HEK293 (cell line): ENCODE results near the gene CYB5D1.
A peak's percentile ranks its signal among the peaks of the same experiment; 100 is the strongest.

Source experiments
- BCL11A ChIP-seq: fragments of 450-650 bp; formaldehyde crosslinking; IDR thresholded peaks from 2 replicates; pipeline ENCODE4 v1.5.1; 2016; ENCODE audit warnings: low read depth, missing biosample characterization, missing genetic modification characterization
- FEZF1 ChIP-seq: fragments of 450-650 bp; formaldehyde crosslinking; IDR thresholded peaks from 2 replicates; pipeline ENCODE4 v1.5.1; 2016; ENCODE audit warnings: missing biosample characterization, missing genetic modification characterization
- PRDM6 ChIP-seq: fragments of 450-650 bp; formaldehyde crosslinking; IDR thresholded peaks from 2 replicates; pipeline ENCODE4 v1.5.1; 2017; ENCODE audit warnings: missing biosample characterization, missing genetic modification characterization
- REPIN1 ChIP-seq: fragments of 450-650 bp; formaldehyde crosslinking; IDR thresholded peaks from 2 replicates; pipeline ENCODE4 v1.5.1; 2017; ENCODE audit warnings: missing biosample characterization, missing genetic modification characterization, low read depth
- SP2 ChIP-seq: fragments of 450-650 bp; formaldehyde crosslinking; IDR thresholded peaks from 2 replicates; pipeline ENCODE4 v1.5.1; 2016; ENCODE audit warnings: missing biosample characterization, missing genetic modification characterization
- WT1 ChIP-seq: fragments of 450-650 bp; formaldehyde crosslinking; IDR thresholded peaks from 2 replicates; pipeline ENCODE4 v1.5.1; 2016; ENCODE audit warnings: missing biosample characterization, missing genetic modification characterization
- ZBTB26 ChIP-seq: fragments of 450-650 bp; formaldehyde crosslinking; optimal IDR thresholded peaks from 2 replicates; pipeline ENCODE3; 2016; ENCODE audit warnings: missing biosample characterization, mild to moderate bottlenecking, missing genetic modification characterization
- ZBTB7A ChIP-seq: fragments of 450-650 bp; formaldehyde crosslinking; IDR thresholded peaks from 2 replicates; pipeline ENCODE4 v1.5.1; 2016; ENCODE audit warnings: low read depth, missing biosample characterization, missing genetic modification characterization
- ZEB2 ChIP-seq: fragments of 450-650 bp; formaldehyde crosslinking; IDR thresholded peaks from 2 replicates; pipeline ENCODE4 v1.5.1; 2016; ENCODE audit warnings: missing biosample characterization, missing genetic modification characterization
- ZIC2 ChIP-seq: fragments of 450-650 bp; formaldehyde crosslinking; IDR thresholded peaks from 2 replicates; pipeline ENCODE4 v1.5.1; 2016; ENCODE audit warnings: missing biosample characterization, missing genetic modification characterization
- ZNF138 ChIP-seq: fragments of 450-650 bp; formaldehyde crosslinking; IDR thresholded peaks from 2 replicates; pipeline ENCODE4 v1.5.1; 2016; ENCODE audit warnings: missing biosample characterization, missing genetic modification characterization, borderline replicate concordance
- ZNF19 ChIP-seq: fragments of 450-650 bp; formaldehyde crosslinking; IDR thresholded peaks from 2 replicates; pipeline ENCODE4; 2016; ENCODE audit warnings: missing biosample characterization, missing genetic modification characterization, low read depth
- ZNF274 ChIP-seq, 2 experiments: fragments of 200-500 bp in 1 of 2; fragments of 450-650 bp in 1 of 2; sonication (Bioruptor generic) in 1 of 2; formaldehyde crosslinking in 1 of 2; IDR thresholded peaks; 2 replicates each; pipeline versions ENCODE4 v1.5.1 to v1.6.1; 2014 to 2016; ENCODE audit warnings: borderline replicate concordance in 1 of 2, inconsistent platforms in 1 of 2, low read length in 1 of 2, missing biosample characterization in 1 of 2, missing genetic modification characterization in 1 of 2
- ZNF354C ChIP-seq: fragments of 450-650 bp; formaldehyde crosslinking; IDR thresholded peaks from 2 replicates; pipeline ENCODE4 v1.5.1; 2016; ENCODE audit warnings: missing biosample characterization, missing genetic modification characterization, low read depth, borderline replicate concordance
- ZNF48 ChIP-seq: fragments of 450-650 bp; formaldehyde crosslinking; IDR thresholded peaks from 2 replicates; pipeline ENCODE4 v1.5.1; 2016; ENCODE audit warnings: missing biosample characterization, missing genetic modification characterization
- ZNF571 ChIP-seq: fragments of 450-650 bp; formaldehyde crosslinking; IDR thresholded peaks from 2 replicates; pipeline ENCODE4 v1.5.0; 2017; ENCODE audit warnings: missing biosample characterization, missing genetic modification characterization
- ZNF670 ChIP-seq: fragments of 450-650 bp; formaldehyde crosslinking; IDR thresholded peaks from 2 replicates; pipeline ENCODE4 v1.5.1; 2016; ENCODE audit warnings: missing biosample characterization, missing genetic modification characterization, low read depth
- ZNF692 ChIP-seq: fragments of 450-650 bp; formaldehyde crosslinking; IDR thresholded peaks from 2 replicates; pipeline ENCODE4 v1.5.1; 2016; ENCODE audit warnings: missing biosample characterization, missing genetic modification characterization
- ZNF747 ChIP-seq: fragments of 450-650 bp; formaldehyde crosslinking; IDR thresholded peaks from 2 replicates; pipeline ENCODE4 v1.5.1; 2016; ENCODE audit warnings: missing biosample characterization, missing genetic modification characterization
- ZNF76 ChIP-seq: fragments of 450-650 bp; formaldehyde crosslinking; IDR thresholded peaks from 2 replicates; pipeline ENCODE4; 2016; ENCODE audit warnings: low read depth, missing biosample characterization, missing genetic modification characterization, borderline replicate concordance
- ZSCAN23 ChIP-seq: fragments of 450-650 bp; formaldehyde crosslinking; IDR thresholded peaks from 2 replicates; pipeline ENCODE4 v1.5.1; 2016; ENCODE audit warnings: missing biosample characterization, missing genetic modification characterization
- TF ChIP-seq, protein P1 (sequence below): fragments of 450-650 bp; formaldehyde crosslinking; IDR thresholded peaks from 2 replicates; pipeline ENCODE4 v1.5.0; 2017; ENCODE audit warnings: missing biosample characterization, missing genetic modification characterization, borderline replicate concordance
- TF ChIP-seq, protein P2 (sequence below): fragments of 450-650 bp; formaldehyde crosslinking; conservative IDR thresholded peaks from 2 replicates; pipeline ENCODE4 v1.5.1; 2016; ENCODE audit warnings: low read depth, missing biosample characterization, missing genetic modification characterization
- TF ChIP-seq, protein P3 (sequence below): fragments of 450-650 bp; formaldehyde crosslinking; IDR thresholded peaks from 2 replicates; pipeline ENCODE4 v1.5.1; 2016; ENCODE audit warnings: missing biosample characterization, missing genetic modification characterization

Gene CYB5D1

GRCh38 chr17:7856811-7857712 lies 741 bp upstream of the CYB5D1 start, which contains the start of gene NAA38 (continued):
- TF ChIP-seq, protein P1, sequence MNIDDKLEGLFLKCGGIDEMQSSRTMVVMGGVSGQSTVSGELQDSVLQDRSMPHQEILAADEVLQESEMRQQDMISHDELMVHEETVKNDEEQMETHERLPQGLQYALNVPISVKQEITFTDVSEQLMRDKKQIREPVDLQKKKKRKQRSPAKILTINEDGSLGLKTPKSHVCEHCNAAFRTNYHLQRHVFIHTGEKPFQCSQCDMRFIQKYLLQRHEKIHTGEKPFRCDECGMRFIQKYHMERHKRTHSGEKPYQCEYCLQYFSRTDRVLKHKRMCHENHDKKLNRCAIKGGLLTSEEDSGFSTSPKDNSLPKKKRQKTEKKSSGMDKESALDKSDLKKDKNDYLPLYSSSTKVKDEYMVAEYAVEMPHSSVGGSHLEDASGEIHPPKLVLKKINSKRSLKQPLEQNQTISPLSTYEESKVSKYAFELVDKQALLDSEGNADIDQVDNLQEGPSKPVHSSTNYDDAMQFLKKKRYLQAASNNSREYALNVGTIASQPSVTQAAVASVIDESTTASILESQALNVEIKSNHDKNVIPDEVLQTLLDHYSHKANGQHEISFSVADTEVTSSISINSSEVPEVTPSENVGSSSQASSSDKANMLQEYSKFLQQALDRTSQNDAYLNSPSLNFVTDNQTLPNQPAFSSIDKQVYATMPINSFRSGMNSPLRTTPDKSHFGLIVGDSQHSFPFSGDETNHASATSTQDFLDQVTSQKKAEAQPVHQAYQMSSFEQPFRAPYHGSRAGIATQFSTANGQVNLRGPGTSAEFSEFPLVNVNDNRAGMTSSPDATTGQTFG: no peak
- TF ChIP-seq ZEB2 (peak; percentile 64; the same call in 1 of the 2 replicates), PRDM6 (tag by site-specific recombination) (no peak), ZBTB7A (tag by site-specific recombination) (0 out of 2 replicates have a peak, but pooled peaks have one; percentile 22), ZBTB26 (tag by site-specific recombination) (peak; percentile 94), ZNF274 (IDR thresholded peaks at IDR 0.05; ENCODE audit: low read length) (no peak), ZNF274 (tag by site-specific recombination; IDR thresholded peaks at IDR 0.05; ENCODE audit: borderline replicate concordance) (no peak), ZIC2 (tag by site-specific recombination) (no peak), ZNF571 (tag by site-specific recombination) (no peak), ZNF692 (tag by site-specific recombination) (no peak), ZNF48 (tag by site-specific recombination) (no peak), ZSCAN23 (tag by site-specific recombination) (no peak), ZNF138 (tag by site-specific recombination) (no peak), ZNF670 (tag by site-specific recombination) (no peak), BCL11A (tag by site-specific recombination) (peak; percentile 86), ZNF76 (peak; percentile 97), ZNF19 (tag by site-specific recombination) (no peak), REPIN1 (tag by site-specific recombination) (no peak), ZNF747 (tag by site-specific recombination) (no peak), FEZF1 (tag by site-specific recombination) (no peak), WT1 (tag by site-specific recombination) (no peak), ZNF354C (no peak), SP2 (tag by site-specific recombination) (peak; percentile 49; the same call in 1 of the 2 replicates)
- TF ChIP-seq, protein P2, sequence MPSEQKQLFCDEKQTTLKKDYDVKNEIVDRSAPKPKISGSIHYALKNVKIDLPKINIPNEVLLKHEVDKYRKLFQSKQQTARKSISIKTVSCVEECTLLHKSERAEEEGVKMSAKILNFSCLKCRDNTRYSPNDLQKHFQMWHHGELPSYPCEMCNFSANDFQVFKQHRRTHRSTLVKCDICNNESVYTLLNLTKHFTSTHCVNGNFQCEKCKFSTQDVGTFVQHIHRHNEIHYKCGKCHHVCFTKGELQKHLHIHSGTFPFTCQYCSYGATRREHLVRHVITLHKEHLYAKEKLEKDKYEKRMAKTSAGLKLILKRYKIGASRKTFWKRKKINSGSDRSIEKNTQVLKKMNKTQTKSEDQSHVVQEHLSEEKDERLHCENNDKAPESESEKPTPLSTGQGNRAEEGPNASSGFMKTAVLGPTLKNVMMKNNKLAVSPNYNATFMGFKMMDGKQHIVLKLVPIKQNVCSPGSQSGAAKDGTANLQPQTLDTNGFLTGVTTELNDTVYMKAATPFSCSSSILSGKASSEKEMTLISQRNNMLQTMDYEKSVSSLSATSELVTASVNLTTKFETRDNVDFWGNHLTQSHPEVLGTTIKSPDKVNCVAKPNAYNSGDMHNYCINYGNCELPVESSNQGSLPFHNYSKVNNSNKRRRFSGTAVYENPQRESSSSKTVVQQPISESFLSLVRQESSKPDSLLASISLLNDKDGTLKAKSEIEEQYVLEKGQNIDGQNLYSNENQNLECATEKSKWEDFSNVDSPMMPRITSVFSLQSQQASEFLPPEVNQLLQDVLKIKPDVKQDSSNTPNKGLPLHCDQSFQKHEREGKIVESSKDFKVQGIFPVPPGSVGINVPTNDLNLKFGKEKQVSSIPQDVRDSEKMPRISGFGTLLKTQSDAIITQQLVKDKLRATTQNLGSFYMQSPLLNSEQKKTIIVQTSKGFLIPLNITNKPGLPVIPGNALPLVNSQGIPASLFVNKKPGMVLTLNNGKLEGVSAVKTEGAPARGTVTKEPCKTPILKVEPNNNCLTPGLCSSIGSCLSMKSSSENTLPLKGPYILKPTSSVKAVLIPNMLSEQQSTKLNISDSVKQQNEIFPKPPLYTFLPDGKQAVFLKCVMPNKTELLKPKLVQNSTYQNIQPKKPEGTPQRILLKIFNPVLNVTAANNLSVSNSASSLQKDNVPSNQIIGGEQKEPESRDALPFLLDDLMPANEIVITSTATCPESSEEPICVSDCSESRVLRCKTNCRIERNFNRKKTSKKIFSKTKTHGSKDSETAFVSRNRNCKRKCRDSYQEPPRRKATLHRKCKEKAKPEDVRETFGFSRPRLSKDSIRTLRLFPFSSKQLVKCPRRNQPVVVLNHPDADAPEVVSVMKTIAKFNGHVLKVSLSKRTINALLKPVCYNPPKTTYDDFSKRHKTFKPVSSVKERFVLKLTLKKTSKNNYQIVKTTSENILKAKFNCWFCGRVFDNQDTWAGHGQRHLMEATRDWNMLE (tag by site-specific recombination): peak; percentile 15; the same call in 1 of the 2 replicates
- TF ChIP-seq, protein P3, sequence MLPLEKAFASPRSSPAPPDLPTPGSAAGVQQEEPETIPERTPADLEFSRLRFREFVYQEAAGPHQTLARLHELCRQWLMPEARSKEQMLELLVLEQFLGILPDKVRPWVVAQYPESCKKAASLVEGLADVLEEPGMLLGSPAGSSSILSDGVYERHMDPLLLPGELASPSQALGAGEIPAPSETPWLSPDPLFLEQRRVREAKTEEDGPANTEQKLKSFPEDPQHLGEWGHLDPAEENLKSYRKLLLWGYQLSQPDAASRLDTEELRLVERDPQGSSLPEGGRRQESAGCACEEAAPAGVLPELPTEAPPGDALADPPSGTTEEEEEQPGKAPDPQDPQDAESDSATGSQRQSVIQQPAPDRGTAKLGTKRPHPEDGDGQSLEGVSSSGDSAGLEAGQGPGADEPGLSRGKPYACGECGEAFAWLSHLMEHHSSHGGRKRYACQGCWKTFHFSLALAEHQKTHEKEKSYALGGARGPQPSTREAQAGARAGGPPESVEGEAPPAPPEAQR: no peak
